HEK293 (cell line): Measurements from ENCODE around the gene ACTR3C.

ENCODE experiments used
- CTCF ChIP-seq: fragments of 450-650 bp; formaldehyde crosslinking; IDR thresholded peaks from 2 replicates; pipeline ENCODE4 v1.5.1; 2016; ENCODE audit warnings: missing biosample characterization, missing genetic modification characterization
- HOXD13 ChIP-seq: sonication (generic); formaldehyde crosslinking; IDR thresholded peaks from 2 replicates; pipeline ENCODE4 v1.8.0; 2022; ENCODE audit warnings: missing genetic modification reagents, borderline replicate concordance
- ZBTB21 ChIP-seq: fragments of 450-650 bp; formaldehyde crosslinking; IDR thresholded peaks from 2 replicates; pipeline ENCODE4 v1.5.1; 2017; ENCODE audit warnings: missing biosample characterization, missing genetic modification characterization
- ZNF16 ChIP-seq: fragments of 450-650 bp; formaldehyde crosslinking; IDR thresholded peaks from 2 replicates; pipeline ENCODE4 v1.5.1; 2016; ENCODE audit warnings: low read depth, missing biosample characterization, missing genetic modification characterization
- ZNF239 ChIP-seq: fragments of 450-650 bp; formaldehyde crosslinking; IDR thresholded peaks from 2 replicates; pipeline ENCODE4 v1.5.1; 2016; ENCODE audit warnings: missing biosample characterization, missing genetic modification characterization
- ZNF24 ChIP-seq: fragments of 450-650 bp; formaldehyde crosslinking; IDR thresholded peaks from 2 replicates; pipeline ENCODE4 v1.5.1; 2016; ENCODE audit warnings: missing biosample characterization, missing genetic modification characterization
- ZNF266 ChIP-seq: fragments of 450-650 bp; formaldehyde crosslinking; IDR thresholded peaks from 2 replicates; pipeline ENCODE4 v1.5.1; 2016; ENCODE audit warnings: missing biosample characterization, missing genetic modification characterization, low read depth
- ZNF292 ChIP-seq: fragments of 450-650 bp; formaldehyde crosslinking; IDR thresholded peaks from 2 replicates; pipeline ENCODE4 v1.5.1; 2016; ENCODE audit warnings: low read depth, missing biosample characterization, missing genetic modification characterization, borderline replicate concordance
- ZNF350 ChIP-seq: fragments of 450-650 bp; formaldehyde crosslinking; IDR thresholded peaks from 2 replicates; pipeline ENCODE4 v1.5.0; 2017; ENCODE audit warnings: missing biosample characterization, mild to moderate bottlenecking, missing genetic modification characterization
- ZNF423 ChIP-seq: fragments of 450-650 bp; formaldehyde crosslinking; IDR thresholded peaks from 2 replicates; pipeline ENCODE4 v1.5.1; 2016; ENCODE audit warnings: missing biosample characterization, missing genetic modification characterization
- ZNF530 ChIP-seq: fragments of 450-650 bp; formaldehyde crosslinking; IDR thresholded peaks from 2 replicates; pipeline ENCODE4 v1.5.1; 2016; ENCODE audit warnings: low read depth, missing biosample characterization, missing genetic modification characterization
- ZNF660 ChIP-seq: fragments of 450-650 bp; IDR thresholded peaks from 2 replicates; pipeline ENCODE4 v1.5.1; 2018; ENCODE audit warnings: missing biosample characterization, mild to moderate bottlenecking, missing genetic modification characterization

DNA sequence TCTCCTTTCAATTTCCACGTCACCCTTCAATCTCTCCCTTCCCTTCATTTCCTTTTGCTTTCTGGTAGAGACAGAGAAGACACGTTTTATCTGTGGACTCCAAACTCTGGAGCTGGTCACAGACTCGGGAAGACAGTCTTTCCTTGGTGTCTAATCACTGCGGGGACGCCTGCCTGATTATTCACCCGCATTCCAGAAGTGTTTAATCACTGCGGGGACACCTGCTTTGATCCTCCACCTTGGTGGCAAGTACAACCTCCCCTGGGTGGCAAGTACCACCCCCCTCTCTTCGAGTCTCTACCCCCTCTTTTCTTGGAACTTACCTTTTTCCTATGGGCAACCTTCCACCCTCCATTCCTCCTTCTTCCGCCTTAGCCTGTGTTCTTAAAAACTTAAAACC is 15.4 kb downstream of the ACTR3C start:
- TF ChIP-seq ZNF423 (no peak), ZNF24 (tag by site-specific recombination) (no peak), HOXD13 (no peak), ZNF660 (no peak), CTCF (tag by site-specific recombination) (no peak), ZNF530 (tag by site-specific recombination) (no peak), ZNF239 (tag by site-specific recombination) (no peak), ZNF292 (tag by site-specific recombination) (no peak), ZBTB21 (no peak), ZNF350 (tag by site-specific recombination) (no peak), ZNF16 (tag by site-specific recombination) (no peak), ZNF266 (tag by site-specific recombination) (no peak)
